ENCODE measurements around the gene EHMT2.
"Not testable (repeated sequence)": the region's sequence is repeated elsewhere in the genome, so short reads cannot be mapped to it uniquely, and the experiment has no call there.

The EHMT2 gene

GRCh38 chr6:31915351-31915750 lies 17.9 kb upstream of the EHMT2 start:
- no peak for DNase-seq (ENCODE audit: low read depth)

GRCh38 chr6:31911826-31912585 lies 14.5 kb upstream of the EHMT2 start:
- no peak for DNase-seq (ENCODE audit: low read depth)

- DNase-seq (ENCODE audit: low read depth), result not testable (repeated sequence)
These were observed 11.8 kb upstream of the EHMT2 start for GRCh38 chr6:31909298-31909697.

GRCh38 chr6:31908791-31909190 lies 11.3 kb upstream of the EHMT2 start:
- DNase-seq (ENCODE audit: low read depth), result no peak

DNA sequence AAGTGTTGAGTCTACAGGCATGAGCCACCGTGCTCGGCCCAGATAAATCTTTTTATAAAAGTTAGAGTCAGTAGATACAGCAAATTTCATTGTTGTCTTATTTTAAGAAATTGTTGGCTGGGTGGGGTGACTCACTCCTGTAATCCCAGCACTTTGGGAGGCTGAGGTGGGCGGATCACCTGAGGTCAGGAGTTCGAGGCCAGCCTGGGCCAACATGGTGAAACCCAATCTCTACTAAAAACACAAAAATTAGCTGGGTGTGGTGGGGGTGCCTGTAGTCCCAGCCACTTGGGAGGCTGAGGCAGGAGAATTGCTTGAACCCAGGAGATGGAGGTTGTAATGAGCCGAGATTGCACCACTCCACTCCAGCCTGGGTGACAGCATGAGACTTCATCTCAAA lies 10.8 kb upstream of the EHMT2 start:
- DNase-seq (ENCODE audit: low read depth), result not testable (repeated sequence)

GRCh38 chr6:31907158-31907813 lies 9.8 kb upstream of the EHMT2 start:
- no peak for DNase-seq (ENCODE audit: low read depth)

DNA sequence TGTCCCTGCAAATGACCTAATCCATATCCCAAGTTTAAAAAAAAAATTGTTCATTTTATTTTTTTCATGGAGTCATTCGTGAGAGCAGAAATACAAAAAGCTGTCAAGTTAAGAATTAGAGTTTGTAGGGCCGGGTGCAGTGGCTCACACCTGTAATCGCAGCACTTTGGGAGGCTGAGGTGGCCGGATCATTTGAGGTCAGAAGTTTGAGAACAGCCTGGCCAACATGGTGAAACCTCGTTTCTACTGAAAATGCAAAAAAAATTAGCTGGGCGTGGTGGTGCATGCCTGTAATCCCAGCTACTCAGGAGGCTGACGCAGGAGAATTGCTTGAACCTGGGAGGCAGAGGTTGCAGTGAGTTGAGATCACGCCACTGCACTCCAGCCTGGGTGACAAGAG lies 9.2 kb upstream of the EHMT2 start:
- DNase-seq (ENCODE audit: low read depth), result not testable (repeated sequence)

- no peak for DNase-seq (ENCODE audit: low read depth)
These were observed 8.6 kb upstream of the EHMT2 start for GRCh38 chr6:31906122-31906521.

DNA sequence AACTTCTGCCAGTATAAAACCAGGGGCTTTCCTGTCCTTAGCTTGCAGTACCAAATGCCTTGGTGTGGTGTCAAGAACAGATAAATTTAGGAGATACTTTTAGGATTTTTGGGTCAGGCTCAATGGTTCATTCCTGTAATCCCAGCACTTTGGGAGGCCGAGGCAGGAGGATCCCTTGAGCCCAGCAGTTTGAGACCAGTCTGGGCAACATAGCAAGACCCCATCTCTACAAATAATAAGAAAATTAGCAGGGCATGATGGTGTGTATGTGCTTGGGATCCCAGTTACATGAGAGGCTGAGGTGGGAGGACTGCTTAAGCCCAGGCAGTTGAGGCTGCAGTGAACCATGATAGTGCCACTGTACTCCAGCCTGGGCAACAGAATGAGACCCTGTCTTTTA lies 7.5 kb upstream of the EHMT2 start:
- no peak for DNase-seq (ENCODE audit: low read depth)

DNA sequence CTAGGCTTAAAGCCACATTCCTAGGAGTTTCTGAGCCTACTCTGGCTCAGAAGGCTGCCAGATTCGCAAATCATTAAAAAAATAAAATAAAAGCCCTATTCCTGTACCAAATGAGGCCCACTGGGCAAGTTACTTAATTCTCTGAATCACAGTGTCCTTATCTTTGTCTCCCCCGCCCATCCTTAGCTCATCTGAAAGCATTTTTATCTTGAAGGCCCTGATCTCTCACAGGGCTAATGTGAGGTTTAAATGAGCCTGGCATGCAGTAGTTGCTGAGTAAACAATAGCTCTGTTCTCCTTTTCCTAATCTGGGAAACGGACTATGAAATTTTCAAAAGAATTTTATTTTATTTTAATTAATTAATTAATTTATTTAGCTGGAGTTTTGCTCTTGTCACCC lies 6.5 kb upstream of the EHMT2 start:
- DNase-seq (ENCODE audit: low read depth), result no peak

DNA sequence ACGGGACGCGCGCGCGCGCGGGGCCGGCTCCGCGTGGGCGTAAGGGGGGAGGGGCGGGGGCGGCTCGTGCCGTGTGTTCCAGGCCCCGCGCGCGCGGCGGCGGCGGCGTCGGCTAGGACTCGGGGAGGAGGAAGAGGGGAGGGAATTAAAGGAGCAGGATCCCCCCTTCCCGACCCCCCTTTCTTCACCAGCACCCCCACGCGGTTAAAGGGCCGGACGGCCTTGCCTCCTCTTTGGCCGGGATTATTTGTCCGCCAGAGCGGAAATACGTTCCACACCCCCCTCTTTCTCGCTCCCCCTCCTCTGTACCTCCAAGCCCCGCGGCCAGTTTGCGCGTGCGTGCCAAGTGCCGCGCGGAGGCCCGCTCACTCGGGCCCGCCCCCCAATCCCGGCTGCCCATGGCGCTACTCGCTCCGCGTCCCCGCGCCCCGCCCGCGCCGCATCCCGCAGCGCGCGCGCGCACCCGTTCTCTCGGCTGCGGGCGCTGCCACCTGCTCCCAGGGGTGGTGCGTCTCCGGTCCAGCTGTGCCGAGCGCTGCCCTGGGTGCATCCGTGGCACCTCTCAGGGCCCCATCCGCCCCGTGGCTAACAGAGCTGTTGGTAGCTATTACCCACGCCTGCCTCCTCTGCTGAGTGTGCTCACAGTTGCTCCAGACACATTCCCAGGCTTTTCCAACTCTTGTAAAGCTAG lies 4.6 kb upstream of the EHMT2 start, which contains the start of gene ZBTB12:
Gene ZBTB12, minus strand, starts transcription at position 134 of the 691 bp plus-strand sequence. CDS start 781 bp downstream, outside the sequence.
- peak; percentile 73 for DNase-seq (ENCODE audit: low read depth)

GRCh38 chr6:31901415-31901952 lies 4.0 kb upstream of the EHMT2 start:
- peak; percentile 52 for DNase-seq (ENCODE audit: low read depth)

GRCh38 chr6:31900917-31901414 lies 3.5 kb upstream of the EHMT2 start:
- DNase-seq (ENCODE audit: low read depth), result no peak

GRCh38 chr6:31899882-31900722 lies 2.6 kb upstream of the EHMT2 start:
- DNase-seq (ENCODE audit: low read depth), result no peak

DNA sequence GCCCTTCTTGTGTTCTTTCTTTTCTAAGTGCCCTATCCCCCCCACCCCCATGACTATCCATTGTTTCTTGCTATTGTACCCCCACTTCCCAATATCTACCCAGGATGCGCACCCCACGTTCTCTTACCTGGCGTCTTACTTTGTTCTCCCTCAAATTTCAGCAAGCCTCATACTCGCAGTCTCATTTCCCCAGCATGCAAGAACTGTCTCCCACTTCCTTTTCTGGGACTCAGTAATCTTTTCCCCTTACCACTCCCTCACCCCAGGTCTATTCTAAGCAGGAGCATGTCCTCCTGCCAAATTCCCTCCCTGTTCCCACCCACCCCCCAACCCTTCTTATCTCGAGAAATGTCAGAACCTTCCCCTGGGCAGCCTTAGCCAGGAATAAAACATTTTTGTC lies 1.7 kb upstream of the EHMT2 start:
- DNase-seq (ENCODE audit: low read depth), result no peak

DNA sequence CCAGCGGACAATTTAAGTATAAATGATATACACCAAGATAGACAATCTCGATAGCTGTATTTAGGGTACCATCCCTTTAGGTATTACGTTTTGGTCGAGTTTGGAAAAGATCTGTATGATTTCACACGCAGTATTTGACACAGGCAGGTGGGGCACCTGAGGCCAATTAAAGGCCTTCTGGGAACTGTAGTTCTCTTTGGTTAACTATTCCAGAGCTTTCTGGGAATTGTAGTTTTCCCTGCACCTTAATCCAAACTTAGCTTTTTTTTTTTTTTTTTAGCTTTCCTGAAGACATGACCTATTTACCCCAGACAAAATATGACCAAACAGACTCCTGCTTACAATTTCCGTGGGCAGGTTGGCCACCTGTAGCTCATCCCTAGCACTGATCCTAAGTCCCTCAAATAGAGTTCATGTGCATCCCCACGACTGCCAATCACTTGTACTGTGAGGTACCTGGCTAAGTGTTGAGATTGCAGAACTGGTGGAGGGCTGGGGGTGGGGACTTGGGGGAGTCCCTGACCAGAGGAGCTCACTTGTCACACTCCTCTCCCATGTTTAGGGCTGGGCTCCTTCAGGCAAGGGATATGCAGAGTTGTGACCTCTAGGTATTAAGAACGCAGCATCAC lies 999 bp upstream of the EHMT2 start:
- DNase-seq (ENCODE audit: low read depth), result no peak

DNA sequence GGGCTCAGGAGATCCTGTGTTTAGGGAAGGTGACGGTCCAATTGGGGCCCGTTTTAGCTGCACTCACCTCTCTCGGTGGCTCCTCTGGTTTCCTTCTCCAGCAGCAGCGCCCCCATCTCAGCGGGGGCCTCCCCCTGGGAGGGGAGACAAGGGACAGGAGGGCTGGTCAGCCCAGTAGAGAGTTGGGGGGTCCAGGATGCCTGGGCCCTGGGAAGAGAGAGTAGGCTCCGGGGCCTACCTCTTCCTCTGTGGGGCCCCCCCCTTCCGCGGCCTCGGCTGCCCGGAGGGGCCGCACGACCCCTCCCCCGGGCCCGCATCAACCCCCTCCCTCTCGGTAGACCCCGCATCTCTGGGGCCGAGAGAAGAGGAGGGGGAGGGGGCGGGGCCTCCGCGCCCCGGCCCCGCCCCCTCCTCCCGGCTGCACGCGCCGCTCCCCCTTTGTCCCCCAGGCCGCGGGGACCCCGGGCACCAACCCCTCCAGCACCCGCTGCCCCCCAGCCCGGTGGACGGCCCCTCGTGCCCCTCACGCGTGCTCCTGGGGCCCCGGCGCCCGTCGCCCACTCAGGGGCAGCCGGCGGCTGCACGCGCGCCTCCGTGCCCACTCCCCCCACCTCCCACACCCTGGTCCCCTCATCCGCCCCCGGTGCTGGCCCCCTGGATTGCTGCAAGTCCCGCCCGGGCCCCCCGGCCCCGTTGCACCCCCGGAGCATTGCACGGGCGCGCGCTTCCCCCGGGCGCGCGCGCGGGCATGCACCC lies 464 bp downstream of the EHMT2 start:
- DNase-seq (ENCODE audit: low read depth), result no peak

DNA sequence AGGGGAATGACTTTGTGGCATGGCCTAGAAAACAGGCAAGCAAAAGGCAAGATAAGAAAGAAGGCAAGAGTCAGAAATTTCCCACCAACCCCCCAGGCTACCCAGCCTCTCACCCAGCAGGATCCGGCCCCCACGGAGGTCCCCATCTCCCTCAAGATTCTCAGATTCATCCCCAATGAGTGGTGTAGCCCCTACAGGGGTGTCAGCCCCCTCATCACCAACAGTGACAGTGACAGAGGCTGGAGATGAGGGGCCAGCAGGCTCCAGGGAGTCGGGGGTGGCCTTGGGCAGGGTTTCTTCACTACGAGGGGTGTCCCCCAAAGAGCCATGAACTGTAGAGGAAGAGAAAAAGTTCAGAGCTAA lies 1.0 kb downstream of the EHMT2 start:
- DNase-seq (ENCODE audit: low read depth), result no peak

GRCh38 chr6:31892821-31893220 lies 4.7 kb downstream of the EHMT2 start:
- no peak for DNase-seq (ENCODE audit: low read depth)

GRCh38 chr6:31889331-31889972 lies 8.0 kb downstream of the EHMT2 start:
- no peak for DNase-seq (ENCODE audit: low read depth)
